ENCODE measurements around the gene INPP5A.
"Not testable (repeated sequence)": the region's sequence is repeated elsewhere in the genome, so short reads cannot be mapped to it uniquely, and the experiment has no call there.

The INPP5A gene, protein sequence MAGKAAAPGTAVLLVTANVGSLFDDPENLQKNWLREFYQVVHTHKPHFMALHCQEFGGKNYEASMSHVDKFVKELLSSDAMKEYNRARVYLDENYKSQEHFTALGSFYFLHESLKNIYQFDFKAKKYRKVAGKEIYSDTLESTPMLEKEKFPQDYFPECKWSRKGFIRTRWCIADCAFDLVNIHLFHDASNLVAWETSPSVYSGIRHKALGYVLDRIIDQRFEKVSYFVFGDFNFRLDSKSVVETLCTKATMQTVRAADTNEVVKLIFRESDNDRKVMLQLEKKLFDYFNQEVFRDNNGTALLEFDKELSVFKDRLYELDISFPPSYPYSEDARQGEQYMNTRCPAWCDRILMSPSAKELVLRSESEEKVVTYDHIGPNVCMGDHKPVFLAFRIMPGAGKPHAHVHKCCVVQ

GRCh38 chr10:132537684-132538001, at the start of gene INPP5A:
Gene INPP5A (plus strand): TSS chr10:132537787. CDS start chr10:132538097, 310 bp downstream.
- in situ Hi-C loops (cut with MboI; ENCODE audit: low sequenced_read_pairs), result no loop called here

GRCh38 chr10:132488231-132488821, 49.3 kb upstream of the INPP5A start:
- in situ Hi-C loops (cut with MboI; ENCODE audit: low sequenced_read_pairs), result no loop called here

DNA sequence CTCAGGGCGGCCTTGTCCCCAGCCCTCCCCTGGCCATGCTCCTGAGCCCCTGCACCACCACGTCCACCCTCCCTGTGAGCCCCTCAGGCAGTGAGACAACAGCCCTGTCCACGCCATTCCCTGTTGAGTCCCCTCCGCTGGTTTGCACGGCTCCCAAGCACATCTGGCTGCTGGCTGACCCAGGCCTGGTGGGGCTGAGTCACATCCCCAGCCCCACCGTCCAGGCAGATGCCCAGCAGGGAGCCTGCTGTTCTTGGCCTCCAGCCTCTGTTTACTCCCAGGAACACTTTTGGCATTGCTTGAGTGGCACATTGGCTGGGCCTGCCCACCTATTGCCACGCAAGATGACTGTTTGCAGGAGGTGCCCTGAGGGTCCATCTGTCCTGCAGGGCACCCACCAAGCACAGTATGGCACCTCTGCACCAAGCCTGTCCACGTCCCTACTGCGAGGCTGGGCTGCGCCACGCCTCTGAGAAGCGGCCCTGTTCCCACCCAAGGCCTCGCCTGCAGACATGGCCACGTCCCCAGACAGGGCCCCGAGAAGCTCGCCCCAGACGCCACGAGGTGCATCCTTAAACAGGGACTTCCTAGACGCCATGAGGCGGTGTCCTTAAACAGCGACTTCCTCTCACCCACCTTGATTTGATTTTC, 48.4 kb upstream of the INPP5A start:
- in situ Hi-C loops (cut with MboI; ENCODE audit: low sequenced_read_pairs), result no loop called here

DNA sequence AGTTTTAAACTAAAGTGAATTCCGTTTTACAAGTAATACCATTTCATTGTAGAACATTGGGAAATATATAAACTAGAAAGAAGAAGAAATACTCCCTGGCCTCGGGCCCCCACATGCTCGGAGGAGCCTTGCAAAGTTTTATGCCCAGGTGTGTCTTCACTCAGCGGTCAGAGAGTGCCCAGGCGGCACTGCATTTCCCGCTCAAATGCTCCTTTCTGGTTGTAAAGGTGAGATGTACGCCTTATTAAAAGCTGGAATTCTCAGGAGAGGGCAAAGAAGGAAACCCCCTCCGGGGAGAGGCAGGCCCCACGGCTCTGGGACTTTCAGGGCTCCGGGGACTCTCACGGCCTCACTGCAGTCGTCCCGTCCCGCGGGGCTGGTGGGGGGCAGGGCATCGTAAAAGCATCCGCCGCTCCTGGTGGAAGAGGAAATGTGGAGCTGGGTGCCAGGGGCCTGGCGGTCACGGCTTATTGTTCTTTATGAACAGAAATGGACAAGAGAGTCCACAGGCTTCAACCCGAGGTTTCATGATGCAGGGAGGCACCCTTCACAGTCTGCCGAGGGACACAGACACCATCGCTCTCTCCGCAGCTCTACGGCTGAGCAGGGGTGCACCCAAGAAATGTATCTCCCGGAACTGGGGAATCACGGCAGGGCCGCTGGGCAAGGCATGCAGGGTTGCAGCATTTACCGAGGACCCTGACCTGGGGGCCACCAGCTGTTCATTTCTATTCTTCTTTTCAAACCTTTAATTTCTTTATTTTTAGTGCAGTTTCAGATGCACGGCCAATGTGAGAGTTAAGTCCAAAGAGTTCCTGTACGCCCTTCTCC, 47.7 kb upstream of the INPP5A start:
- in situ Hi-C loops (cut with MboI; ENCODE audit: low sequenced_read_pairs), result no loop called here

DNA sequence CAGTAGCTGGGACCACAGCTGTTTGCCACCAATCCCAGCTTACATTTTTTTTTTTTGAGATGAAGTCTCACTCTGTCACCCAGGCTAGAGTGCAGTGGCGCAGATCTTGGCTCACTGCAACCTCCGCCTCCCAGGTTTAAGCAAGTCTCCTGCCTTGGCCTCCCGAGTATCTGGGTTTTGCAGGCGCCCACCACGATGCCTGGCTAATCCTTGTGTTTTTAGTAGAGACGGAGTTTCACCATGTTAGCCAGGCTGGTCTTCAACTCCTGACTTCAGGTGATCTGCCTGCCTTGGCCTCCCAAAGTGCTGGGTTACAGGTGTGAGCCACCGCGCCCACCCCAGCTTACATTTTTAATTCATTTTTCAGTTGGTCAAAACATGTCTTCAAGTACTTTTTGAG, 46.1 kb upstream of the INPP5A start:
- in situ Hi-C loops (cut with MboI; ENCODE audit: low sequenced_read_pairs), result not testable (repeated sequence)

GRCh38 chr10:132492323-132493025, 45.1 kb upstream of the INPP5A start:
- in situ Hi-C loops (cut with MboI; ENCODE audit: low sequenced_read_pairs), result no loop called here

- in situ Hi-C loops (cut with MboI; ENCODE audit: low sequenced_read_pairs), result no loop called here
These were observed 44.3 kb upstream of the INPP5A start for GRCh38 chr10:132493246-132493755.

- in situ Hi-C loops (cut with MboI; ENCODE audit: low sequenced_read_pairs), result no loop called here
These were observed 43.8 kb upstream of the INPP5A start for GRCh38 chr10:132493756-132494290.

- in situ Hi-C loops (cut with MboI; ENCODE audit: low sequenced_read_pairs), result no loop called here
These were observed 42.5 kb upstream of the INPP5A start for GRCh38 chr10:132494866-132495630.

DNA sequence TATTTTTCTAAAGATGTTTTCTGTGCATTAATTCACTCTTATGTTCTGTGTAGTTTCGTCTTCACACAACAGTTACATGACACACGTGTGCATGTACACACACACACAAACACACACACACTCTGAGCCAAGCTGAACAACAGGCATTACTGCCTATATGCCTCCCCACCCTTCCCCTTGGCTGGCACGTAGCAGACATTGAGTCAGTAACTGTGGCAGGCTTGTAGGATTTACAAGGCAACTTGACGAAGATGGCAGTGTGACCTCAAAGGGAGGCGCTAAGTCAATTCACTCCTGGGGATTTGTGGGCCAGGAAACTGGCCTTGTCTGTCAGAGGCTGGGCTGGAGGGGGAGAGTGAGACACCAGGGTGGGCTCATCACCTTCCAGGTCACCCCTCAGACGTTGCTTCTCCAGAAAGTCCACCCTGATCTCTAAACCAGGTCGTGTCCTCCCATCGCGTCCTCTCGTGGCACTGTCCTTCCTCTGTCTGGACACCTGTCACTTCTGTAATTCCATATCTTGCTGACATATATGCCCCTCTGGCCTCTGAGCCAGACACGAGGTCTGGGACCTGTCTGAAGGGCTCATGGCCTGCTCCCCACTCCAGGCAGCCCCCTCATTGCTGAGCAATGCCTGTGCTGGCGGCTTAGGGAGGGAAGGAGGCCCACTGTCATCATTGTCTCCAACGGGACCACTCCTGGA, 41.1 kb upstream of the INPP5A start:
- in situ Hi-C loops (cut with MboI; ENCODE audit: low sequenced_read_pairs), result no loop called here

DNA sequence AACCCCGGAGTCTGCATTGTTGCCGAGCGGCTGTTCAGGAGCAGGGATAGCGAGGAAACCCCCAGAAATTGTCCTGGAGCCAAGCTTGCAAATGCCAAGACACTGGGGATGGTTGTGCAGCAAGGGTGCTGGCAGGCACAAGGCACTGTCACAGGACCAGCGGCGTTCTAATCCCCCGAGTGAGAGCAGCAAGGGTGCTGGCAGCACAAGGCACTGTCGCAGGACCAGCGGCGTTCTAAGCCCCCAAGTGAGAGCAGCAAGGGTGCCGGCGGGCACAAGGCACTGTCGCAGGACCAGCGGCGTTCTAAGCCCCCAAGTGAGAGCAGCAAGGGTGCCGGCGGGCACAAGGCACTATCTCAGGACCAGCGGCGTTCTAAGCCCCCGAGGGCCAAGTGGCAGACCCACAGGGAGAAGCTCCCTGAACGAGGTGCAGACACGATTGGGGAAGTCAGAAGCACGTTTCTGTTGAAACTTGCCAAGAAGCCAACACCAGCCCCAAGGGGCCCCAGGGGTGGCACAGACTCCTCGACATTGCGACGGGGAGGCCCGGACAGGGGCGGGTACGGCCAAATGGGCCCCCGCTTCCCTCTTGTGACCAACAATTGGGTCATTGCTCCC, 40.4 kb upstream of the INPP5A start:
- in situ Hi-C loops (cut with MboI; ENCODE audit: low sequenced_read_pairs), result no loop called here

- in situ Hi-C loops (cut with MboI; ENCODE audit: low sequenced_read_pairs), result no loop called here
These were observed 39.6 kb upstream of the INPP5A start for GRCh38 chr10:132497861-132498561.

DNA sequence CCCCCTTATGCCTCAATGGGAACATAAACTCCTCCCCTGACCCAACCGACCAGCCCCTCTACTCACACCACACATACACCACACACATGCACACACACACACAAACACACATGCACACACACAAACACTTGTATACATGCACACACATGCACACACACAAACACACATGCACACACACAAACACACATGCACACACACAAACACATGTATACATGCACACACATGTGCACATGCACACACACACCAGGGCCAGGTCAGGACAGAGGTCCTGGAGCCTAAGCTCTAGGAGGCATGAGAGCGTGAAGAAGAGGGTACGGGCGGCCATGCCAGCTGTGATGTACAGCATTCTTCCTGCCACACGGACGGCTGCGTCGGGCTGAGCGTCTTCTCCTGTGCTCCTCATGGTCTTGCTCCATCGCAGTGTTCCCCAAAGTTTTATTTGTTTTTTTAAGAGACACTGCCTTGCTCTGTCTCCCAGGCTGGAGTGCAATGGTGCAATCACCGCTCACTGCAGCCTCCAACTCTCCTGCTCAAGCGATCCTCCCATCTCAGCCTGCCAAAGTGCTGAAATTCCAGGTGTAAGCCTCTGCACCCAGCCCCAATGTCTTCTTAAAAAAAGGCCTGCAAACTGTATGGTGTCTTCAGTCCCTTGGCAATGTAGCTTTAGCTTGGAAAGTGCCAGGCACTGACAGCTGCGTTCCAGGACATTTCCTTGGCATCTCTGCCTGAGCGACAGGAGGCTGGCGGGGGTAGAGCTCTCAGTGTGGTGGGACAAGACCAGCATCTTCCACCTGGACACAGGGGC, 38.8 kb upstream of the INPP5A start:
- in situ Hi-C loops (cut with MboI; ENCODE audit: low sequenced_read_pairs), result no loop called here

DNA sequence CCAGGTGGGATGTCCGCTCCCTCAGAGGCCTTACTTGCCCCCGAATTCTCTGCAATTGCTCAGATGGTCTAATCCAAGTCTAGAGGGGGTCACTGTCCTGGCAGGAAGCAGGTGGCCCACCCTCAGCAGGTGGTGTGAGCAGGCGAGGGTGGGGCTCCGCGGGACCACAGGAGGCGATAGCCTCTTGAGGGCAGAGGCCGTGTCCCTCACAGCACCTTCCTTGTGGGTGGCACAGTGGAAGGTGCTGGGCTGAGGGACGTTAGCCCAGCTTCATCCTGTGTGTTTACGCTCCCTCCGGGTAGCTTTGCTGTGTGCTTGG, 38.3 kb upstream of the INPP5A start:
- in situ Hi-C loops (cut with MboI; ENCODE audit: low sequenced_read_pairs), result no loop called here

GRCh38 chr10:132500781-132501415, 36.7 kb upstream of the INPP5A start:
- in situ Hi-C loops (cut with MboI; ENCODE audit: low sequenced_read_pairs), result no loop called here

DNA sequence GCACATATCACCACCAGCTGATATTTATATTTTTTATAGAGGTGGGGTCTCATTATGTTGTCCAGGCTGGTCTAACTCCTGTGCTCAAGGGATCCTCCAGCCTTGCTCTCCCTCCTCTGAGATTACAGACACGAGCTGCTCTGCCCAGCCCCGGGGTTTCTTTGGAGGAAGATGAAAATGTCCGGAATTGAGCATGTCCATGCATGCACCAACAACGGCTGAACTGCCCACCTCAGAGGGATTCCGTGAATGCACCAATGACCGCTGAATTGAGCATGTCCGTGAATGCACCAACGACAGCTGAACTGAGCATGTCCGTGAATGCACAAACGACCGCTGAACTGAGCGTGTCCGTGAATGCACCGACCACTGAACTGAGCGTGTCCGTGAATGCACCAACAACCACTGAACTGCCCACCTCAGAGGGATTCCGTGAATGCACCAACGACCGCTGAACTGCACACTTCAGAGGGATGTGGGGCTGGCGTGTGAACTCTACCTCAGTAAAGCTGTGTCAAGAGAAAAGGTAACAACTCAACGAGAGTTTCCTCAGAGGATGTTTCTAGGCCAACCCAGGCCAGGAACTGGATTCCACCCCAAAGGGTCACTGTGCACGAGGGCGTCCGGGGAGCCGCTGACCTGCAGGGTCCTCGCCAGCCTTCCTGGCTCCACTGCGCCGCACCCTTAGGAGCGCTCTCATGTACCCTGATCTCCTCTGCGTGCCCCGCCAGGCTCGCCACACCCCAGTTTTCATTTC, 34.9 kb upstream of the INPP5A start:
- in situ Hi-C loops (cut with MboI; ENCODE audit: low sequenced_read_pairs), result no loop called here

Data from HL-60/S4 treated with phorbol 12-myristate 13-acetate at 8.2 ng/mL for 4 days and 3 days (cell line).